PFSK-1 (cell line): ENCODE measurements around the gene ALKBH5.

Experiments
- FOXP2 ChIP-seq: optimal IDR thresholded peaks from 2 replicates; pipeline ENCODE3; 2011; ENCODE audit warnings: borderline replicate concordance, control low read depth, inconsistent platforms; ENCODE audit not compliant: insufficient read depth; ENCODE audit errors: extremely low read length, extremely low read depth
- POLR2AphosphoS5 ChIP-seq: IDR thresholded peaks from 2 replicates; pipeline ENCODE4 v1.6.1; 2012; ENCODE audit warnings: low read depth, mild to moderate bottlenecking, control low read depth, low read length, moderate library complexity
- REST ChIP-seq, 2 experiments: IDR thresholded peaks; 2 replicates each; pipeline versions ENCODE4 v1.6.1 to v1.8.0; 2011 to 2012; ENCODE audit warnings: low read depth in 2 of 2, low read length in 2 of 2, control low read depth in 1 of 2, inconsistent platforms in 1 of 2, mild to moderate bottlenecking in 1 of 2, moderate library complexity in 1 of 2; ENCODE audit not compliant: insufficient read depth in 1 of 2
- SIN3A ChIP-seq: IDR thresholded peaks from 2 replicates; pipeline ENCODE4 v1.6.1; 2012; ENCODE audit warnings: mild to moderate bottlenecking, low read length, moderate library complexity, borderline replicate concordance; ENCODE audit not compliant: insufficient read depth
- TAF1 ChIP-seq: IDR thresholded peaks from 2 replicates; pipeline ENCODE4 v1.6.1; 2012; ENCODE audit warnings: low read length, control low read depth, borderline replicate concordance; ENCODE audit not compliant: insufficient read depth

Gene ALKBH5

DNA sequence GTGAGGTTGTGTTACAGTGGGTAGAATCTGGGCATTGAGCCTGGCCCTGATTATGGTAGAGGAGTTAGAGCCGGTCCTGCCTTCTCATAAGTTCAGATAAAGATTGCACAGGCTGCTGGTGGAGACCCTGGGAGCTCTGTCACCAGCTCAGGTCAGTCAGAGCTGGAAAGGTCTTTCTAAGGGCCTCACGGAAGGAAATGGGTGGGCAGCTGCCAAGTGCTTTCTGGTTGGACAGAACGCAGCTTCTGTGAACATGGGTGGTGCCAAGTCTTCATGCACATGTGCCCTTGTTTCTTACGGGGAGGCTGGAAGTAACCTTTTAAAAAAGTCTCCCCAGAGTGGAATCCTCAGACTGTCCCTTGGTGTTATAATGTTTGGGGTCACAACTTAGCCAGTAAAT is 14.9 kb downstream of the ALKBH5 start:
- no peak for TF ChIP-seq POLR2AphosphoS5
- TF ChIP-seq TAF1 = no peak
- no peak for TF ChIP-seq REST (IDR thresholded peaks at IDR 0.05; ENCODE audit: insufficient read depth in 1 of 2, low read depth in 2 of 2, low read length in 2 of 2)
- TF ChIP-seq SIN3A = no peak
- TF ChIP-seq FOXP2 = no peak

GRCh38 chr17:18201108-18201507 is 17.5 kb downstream of the ALKBH5 start:
- TF ChIP-seq SIN3A (no peak), TAF1 (no peak), FOXP2 (no peak), REST (IDR thresholded peaks at IDR 0.05; ENCODE audit: insufficient read depth in 1 of 2, low read depth in 2 of 2, low read length in 2 of 2) (no peak), POLR2AphosphoS5 (no peak)

- TF ChIP-seq REST (IDR thresholded peaks at IDR 0.05; ENCODE audit: insufficient read depth in 1 of 2, low read depth in 2 of 2, low read length in 2 of 2) (no peak), TAF1 (no peak), POLR2AphosphoS5 (no peak), SIN3A (no peak), FOXP2 (no peak)
These were observed 19.7 kb downstream of the ALKBH5 start for GRCh38 chr17:18203308-18203707.

DNA sequence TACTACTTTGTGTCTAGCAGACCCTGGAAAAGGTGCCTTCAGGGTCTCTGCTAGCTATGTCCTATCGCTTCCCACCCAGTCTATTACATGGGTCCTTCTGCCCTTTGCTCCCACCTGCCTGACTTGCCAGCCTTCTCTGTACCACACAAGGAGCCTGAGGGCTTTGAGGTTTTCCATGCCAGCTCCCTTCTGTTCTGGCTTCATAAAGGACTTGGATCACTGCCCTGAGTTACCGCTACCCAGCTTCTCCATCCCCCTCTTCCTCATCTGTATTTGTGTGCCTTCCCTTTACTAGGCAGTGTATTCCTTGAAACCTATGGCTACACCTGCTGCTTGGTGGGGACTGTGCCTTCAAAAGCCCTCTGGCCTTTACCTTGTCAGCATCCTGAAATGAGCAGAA is 22.2 kb downstream of the ALKBH5 start:
- TF ChIP-seq FOXP2 (no peak), SIN3A (no peak), POLR2AphosphoS5 (no peak)

GRCh38 chr17:18206962-18207361 is 23.3 kb downstream of the ALKBH5 start:
- TF ChIP-seq FOXP2 (no peak), SIN3A (no peak), TAF1 (no peak), POLR2AphosphoS5 (no peak), REST (IDR thresholded peaks at IDR 0.05; ENCODE audit: insufficient read depth in 1 of 2, low read depth in 2 of 2, low read length in 2 of 2) (no peak)
